ENCODE data around the gene GPNMB. TPM values are rescaled to one million over a fixed set of nuclear protein-coding genes. Genes with fewer than 3 reads are reported as not detected.

GPNMB gene
- total and polyA plus RNA-seq, 2 of the 13 experiments (the other 11 are each of a cell fraction or from before 2014, with no cell fraction given): 1.1 to 1.6 TPM

- TF ChIP-seq HMGXB4 (CRISPR knock-in tag; IDR thresholded peaks at IDR 0.05; ENCODE audit: borderline replicate concordance in 1 of 2, low read depth in 1 of 2) (peak in 1 of 2 experiments; percentile 25; a peak in 1 of 4 replicates), SOX13 (IDR thresholded peaks at IDR 0.05) (no peak), SOX13 (CRISPR knock-in tag; conservative IDR thresholded peaks at IDR 0.05 in 1 of 2, IDR thresholded peaks at IDR 0.05 in 1 of 2) (peak in 1 of 2 experiments; percentile 8; a peak in 1 of 4 replicates), RAD51 (IDR thresholded peaks at IDR 0.05; ENCODE audit: borderline replicate concordance) (no peak), ZNF350 (CRISPR knock-in tag; IDR thresholded peaks at IDR 0.05; ENCODE audit: borderline replicate concordance, low read depth) (no peak), TSC22D2 (CRISPR knock-in tag; IDR thresholded peaks at IDR 0.05; ENCODE audit: borderline replicate concordance) (no peak), JARID2 (CRISPR knock-in tag; IDR thresholded peaks at IDR 0.05; ENCODE audit: insufficient replicate concordance) (no peak), DZIP1 (CRISPR knock-in tag; IDR thresholded peaks at IDR 0.05) (no peak), REXO4 (CRISPR knock-in tag; IDR thresholded peaks at IDR 0.05; ENCODE audit: borderline replicate concordance) (no peak), NR2F1 (CRISPR knock-in tag; IDR thresholded peaks at IDR 0.05) (no peak), ZSCAN22 (CRISPR knock-in tag; IDR thresholded peaks at IDR 0.05) (no peak), ZNF703 (CRISPR knock-in tag; IDR thresholded peaks at IDR 0.05; ENCODE audit: borderline replicate concordance) (no peak), TGIF2 (CRISPR knock-in tag; IDR thresholded peaks at IDR 0.05) (no peak), ZFYVE20 (CRISPR knock-in tag; IDR thresholded peaks at IDR 0.05; ENCODE audit: borderline replicate concordance, low read depth) (no peak), ZNF432 (CRISPR knock-in tag; IDR thresholded peaks at IDR 0.05; ENCODE audit: borderline replicate concordance) (no peak)
- TF ChIP-seq, protein P1, sequence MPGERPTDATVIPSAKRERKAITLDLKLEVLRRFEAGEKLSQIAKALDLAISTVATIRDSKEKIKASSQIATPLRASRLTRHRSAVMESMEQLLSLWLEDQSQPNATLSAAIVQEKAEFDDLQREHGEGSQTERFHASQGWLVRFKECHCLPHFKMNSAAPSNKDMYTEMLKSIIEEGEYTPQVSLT (CRISPR knock-in tag; IDR thresholded peaks at IDR 0.05; ENCODE audit: borderline replicate concordance, low read depth): no peak
- TF ChIP-seq, protein P2, sequence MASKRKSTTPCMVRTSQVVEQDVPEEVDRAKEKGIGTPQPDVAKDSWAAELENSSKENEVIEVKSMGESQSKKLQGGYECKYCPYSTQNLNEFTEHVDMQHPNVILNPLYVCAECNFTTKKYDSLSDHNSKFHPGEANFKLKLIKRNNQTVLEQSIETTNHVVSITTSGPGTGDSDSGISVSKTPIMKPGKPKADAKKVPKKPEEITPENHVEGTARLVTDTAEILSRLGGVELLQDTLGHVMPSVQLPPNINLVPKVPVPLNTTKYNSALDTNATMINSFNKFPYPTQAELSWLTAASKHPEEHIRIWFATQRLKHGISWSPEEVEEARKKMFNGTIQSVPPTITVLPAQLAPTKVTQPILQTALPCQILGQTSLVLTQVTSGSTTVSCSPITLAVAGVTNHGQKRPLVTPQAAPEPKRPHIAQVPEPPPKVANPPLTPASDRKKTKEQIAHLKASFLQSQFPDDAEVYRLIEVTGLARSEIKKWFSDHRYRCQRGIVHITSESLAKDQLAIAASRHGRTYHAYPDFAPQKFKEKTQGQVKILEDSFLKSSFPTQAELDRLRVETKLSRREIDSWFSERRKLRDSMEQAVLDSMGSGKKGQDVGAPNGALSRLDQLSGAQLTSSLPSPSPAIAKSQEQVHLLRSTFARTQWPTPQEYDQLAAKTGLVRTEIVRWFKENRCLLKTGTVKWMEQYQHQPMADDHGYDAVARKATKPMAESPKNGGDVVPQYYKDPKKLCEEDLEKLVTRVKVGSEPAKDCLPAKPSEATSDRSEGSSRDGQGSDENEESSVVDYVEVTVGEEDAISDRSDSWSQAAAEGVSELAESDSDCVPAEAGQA (IDR thresholded peaks at IDR 0.05; ENCODE audit: low read depth): no peak
- TF ChIP-seq, protein P2 (CRISPR knock-in tag; IDR thresholded peaks at IDR 0.05; ENCODE audit: borderline replicate concordance): no peak
These were observed 30.9 kb downstream of the GPNMB start (continued) for GRCh38 chr7:23277359-23277989.

All from HepG2 (cell line).